ENCODE results near the gene LTBP1. TPM values are rescaled to one million over a fixed set of nuclear protein-coding genes. Genes with fewer than 3 reads are reported as not detected.

The LTBP1 gene
- total and polyA plus RNA-seq, 4 donors: 5.8 to 57.6 (median 10.2) TPM

DNA sequence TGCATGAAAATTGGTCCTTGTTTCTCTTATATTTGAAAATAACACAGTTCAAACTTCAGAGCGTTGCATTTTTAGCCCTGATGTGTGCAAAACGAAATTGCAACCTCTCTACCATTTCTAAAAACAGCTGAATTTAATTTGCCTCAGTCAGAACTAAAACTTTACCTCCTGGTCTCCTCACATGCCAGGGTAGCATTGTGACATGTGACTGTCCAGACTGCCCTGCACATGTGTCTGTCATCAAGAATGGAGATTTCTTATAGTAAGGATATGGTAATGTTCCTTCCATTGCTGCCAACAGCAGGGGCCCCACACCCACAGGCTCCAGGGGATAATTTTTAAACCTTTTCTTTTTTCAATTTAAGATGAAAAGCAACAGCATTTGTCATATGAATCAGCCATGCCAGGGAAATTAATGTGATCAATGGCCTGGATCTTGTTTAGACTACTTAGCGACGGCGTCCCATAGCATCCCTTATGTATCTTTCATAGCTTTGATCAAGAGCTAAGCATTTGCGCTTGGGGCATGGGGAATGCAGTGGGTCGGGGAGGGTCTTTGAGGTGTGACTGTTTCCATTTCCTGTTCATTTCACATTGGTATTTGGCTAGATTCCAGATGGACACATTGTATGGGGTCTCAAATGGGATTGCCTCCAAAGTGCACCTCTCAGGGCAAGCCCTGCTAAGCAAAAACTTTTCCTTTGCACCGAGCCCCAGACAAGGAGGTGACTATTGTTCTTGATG lies 437.3 kb downstream of the LTBP1 start:
- H3K36me3 ChIP-seq (ENCODE audit: control insufficient read depth in 4 of 4, insufficient read depth in 3 of 4, low read depth in 1 of 4, low read length in 3 of 4): peaks cover 0 to 2% (median under 1%) of the 10 kb centered on the region in 4 donors
- no peaks in the 10 kb centered on the region for H3K27me3 ChIP-seq (ENCODE audit: control insufficient read depth in 4 of 4, insufficient read depth in 4 of 4, low read length in 3 of 4)
- no peaks in the 10 kb centered on the region for H3K4me1 ChIP-seq (ENCODE audit: control insufficient read depth in 4 of 4, insufficient read depth in 4 of 4, low read length in 3 of 4)
- no peak overlapping the region for H3K9ac ChIP-seq (ENCODE audit: low read depth in 1 of 2, low read length in 2 of 2)
- H3K9me3 ChIP-seq (ENCODE audit: control insufficient read depth in 4 of 4, low read length in 3 of 4): no peaks in the 10 kb centered on the region
- TF ChIP-seq, protein P1, sequence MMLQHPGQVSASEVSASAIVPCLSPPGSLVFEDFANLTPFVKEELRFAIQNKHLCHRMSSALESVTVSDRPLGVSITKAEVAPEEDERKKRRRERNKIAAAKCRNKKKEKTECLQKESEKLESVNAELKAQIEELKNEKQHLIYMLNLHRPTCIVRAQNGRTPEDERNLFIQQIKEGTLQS (IDR thresholded peaks at IDR 0.05): no peak
- no peak for TF ChIP-seq GABPA (IDR thresholded peaks at IDR 0.05 in 1 of 2, conservative IDR thresholded peaks at IDR 0.05 in 1 of 2)
- no peak for TF ChIP-seq FOXA1 (IDR thresholded peaks at IDR 0.05)
- no peak for TF ChIP-seq JUND (IDR thresholded peaks at IDR 0.05)
- TF ChIP-seq NR2F2 (IDR thresholded peaks at IDR 0.05): no peak
- TF ChIP-seq, protein P2, sequence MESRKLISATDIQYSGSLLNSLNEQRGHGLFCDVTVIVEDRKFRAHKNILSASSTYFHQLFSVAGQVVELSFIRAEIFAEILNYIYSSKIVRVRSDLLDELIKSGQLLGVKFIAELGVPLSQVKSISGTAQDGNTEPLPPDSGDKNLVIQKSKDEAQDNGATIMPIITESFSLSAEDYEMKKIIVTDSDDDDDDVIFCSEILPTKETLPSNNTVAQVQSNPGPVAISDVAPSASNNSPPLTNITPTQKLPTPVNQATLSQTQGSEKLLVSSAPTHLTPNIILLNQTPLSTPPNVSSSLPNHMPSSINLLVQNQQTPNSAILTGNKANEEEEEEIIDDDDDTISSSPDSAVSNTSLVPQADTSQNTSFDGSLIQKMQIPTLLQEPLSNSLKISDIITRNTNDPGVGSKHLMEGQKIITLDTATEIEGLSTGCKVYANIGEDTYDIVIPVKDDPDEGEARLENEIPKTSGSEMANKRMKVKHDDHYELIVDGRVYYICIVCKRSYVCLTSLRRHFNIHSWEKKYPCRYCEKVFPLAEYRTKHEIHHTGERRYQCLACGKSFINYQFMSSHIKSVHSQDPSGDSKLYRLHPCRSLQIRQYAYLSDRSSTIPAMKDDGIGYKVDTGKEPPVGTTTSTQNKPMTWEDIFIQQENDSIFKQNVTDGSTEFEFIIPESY (IDR thresholded peaks at IDR 0.05): no peak
- no peak for TF ChIP-seq EGR1 (IDR thresholded peaks at IDR 0.05; ENCODE audit: low read depth in 2 of 2)
- TF ChIP-seq, protein P3, sequence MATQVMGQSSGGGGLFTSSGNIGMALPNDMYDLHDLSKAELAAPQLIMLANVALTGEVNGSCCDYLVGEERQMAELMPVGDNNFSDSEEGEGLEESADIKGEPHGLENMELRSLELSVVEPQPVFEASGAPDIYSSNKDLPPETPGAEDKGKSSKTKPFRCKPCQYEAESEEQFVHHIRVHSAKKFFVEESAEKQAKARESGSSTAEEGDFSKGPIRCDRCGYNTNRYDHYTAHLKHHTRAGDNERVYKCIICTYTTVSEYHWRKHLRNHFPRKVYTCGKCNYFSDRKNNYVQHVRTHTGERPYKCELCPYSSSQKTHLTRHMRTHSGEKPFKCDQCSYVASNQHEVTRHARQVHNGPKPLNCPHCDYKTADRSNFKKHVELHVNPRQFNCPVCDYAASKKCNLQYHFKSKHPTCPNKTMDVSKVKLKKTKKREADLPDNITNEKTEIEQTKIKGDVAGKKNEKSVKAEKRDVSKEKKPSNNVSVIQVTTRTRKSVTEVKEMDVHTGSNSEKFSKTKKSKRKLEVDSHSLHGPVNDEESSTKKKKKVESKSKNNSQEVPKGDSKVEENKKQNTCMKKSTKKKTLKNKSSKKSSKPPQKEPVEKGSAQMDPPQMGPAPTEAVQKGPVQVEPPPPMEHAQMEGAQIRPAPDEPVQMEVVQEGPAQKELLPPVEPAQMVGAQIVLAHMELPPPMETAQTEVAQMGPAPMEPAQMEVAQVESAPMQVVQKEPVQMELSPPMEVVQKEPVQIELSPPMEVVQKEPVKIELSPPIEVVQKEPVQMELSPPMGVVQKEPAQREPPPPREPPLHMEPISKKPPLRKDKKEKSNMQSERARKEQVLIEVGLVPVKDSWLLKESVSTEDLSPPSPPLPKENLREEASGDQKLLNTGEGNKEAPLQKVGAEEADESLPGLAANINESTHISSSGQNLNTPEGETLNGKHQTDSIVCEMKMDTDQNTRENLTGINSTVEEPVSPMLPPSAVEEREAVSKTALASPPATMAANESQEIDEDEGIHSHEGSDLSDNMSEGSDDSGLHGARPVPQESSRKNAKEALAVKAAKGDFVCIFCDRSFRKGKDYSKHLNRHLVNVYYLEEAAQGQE (IDR thresholded peaks at IDR 0.05): no peak
- no peak for TF ChIP-seq HNF4A (conservative IDR thresholded peaks at IDR 0.05)
- no peak for TF ChIP-seq FOXA2 (IDR thresholded peaks at IDR 0.05)
- no peak for TF ChIP-seq RXRA (IDR thresholded peaks at IDR 0.05)
- no peak for TF ChIP-seq YY1 (IDR thresholded peaks at IDR 0.05)
- TF ChIP-seq, protein P4, sequence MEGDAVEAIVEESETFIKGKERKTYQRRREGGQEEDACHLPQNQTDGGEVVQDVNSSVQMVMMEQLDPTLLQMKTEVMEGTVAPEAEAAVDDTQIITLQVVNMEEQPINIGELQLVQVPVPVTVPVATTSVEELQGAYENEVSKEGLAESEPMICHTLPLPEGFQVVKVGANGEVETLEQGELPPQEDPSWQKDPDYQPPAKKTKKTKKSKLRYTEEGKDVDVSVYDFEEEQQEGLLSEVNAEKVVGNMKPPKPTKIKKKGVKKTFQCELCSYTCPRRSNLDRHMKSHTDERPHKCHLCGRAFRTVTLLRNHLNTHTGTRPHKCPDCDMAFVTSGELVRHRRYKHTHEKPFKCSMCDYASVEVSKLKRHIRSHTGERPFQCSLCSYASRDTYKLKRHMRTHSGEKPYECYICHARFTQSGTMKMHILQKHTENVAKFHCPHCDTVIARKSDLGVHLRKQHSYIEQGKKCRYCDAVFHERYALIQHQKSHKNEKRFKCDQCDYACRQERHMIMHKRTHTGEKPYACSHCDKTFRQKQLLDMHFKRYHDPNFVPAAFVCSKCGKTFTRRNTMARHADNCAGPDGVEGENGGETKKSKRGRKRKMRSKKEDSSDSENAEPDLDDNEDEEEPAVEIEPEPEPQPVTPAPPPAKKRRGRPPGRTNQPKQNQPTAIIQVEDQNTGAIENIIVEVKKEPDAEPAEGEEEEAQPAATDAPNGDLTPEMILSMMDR (IDR thresholded peaks at IDR 0.05; ENCODE audit: low read depth, low read length, missing input control): no peak
- TF ChIP-seq SP1 (IDR thresholded peaks at IDR 0.05): no peak
- TF ChIP-seq, protein P5, sequence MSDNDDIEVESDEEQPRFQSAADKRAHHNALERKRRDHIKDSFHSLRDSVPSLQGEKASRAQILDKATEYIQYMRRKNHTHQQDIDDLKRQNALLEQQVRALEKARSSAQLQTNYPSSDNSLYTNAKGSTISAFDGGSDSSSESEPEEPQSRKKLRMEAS (IDR thresholded peaks at IDR 0.05): no peak
- TF ChIP-seq HNF4G (IDR thresholded peaks at IDR 0.05): no peak
- no peak for TF ChIP-seq RAD21 (IDR thresholded peaks at IDR 0.05)
- TF ChIP-seq TAF1 (conservative IDR thresholded peaks at IDR 0.05): no peak
- H3K4me3 ChIP-seq (ENCODE audit: low read depth in 1 of 3, low read length in 3 of 3): no peak overlapping the region
- 89% methylated on average over 8 of the region's 8 CpGs for WGBS
- no peak overlapping the region for H3K27ac ChIP-seq (ENCODE audit: low read depth in 1 of 2, low read length in 2 of 2)
- DNase-seq (ENCODE audit: low spot score): no peak

Data from liver (tissue), 9 donors.